HG03378 (cell line): ENCODE results near the gene MXD1.

Source experiments
- ATAC-seq: cut with Tn5 transposase; IDR thresholded peaks from one replicate; pipeline ENCODE4 v1.9.1; 2021; ENCODE audit warnings: mild to moderate bottlenecking, moderate library complexity; ENCODE audit not compliant: unreplicated experiment

MXD1 gene

GRCh38 chr2:69975853-69976462 lies 61.0 kb downstream of the MXD1 start:
- no peak for ATAC-seq

DNA sequence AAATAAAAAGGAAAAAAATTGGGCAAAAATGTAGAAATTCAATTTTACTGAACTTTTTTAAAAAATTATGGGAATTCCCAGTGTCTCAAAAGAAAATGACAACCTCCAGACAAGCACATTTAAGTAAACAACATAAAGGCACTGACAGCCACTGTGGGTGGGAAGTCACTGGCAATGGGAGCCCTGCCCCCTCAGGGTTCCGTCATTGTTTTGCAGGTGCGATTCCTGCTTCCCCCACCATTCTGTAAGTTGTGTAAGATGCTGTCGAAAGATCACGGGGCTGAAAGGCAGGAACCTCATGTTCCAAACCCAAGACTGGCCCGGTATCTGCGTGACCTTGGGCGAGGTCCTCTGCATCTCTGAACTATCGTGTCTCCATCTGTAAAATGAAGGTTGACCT lies 62.3 kb downstream of the MXD1 start:
- ATAC-seq, result no peak

DNA sequence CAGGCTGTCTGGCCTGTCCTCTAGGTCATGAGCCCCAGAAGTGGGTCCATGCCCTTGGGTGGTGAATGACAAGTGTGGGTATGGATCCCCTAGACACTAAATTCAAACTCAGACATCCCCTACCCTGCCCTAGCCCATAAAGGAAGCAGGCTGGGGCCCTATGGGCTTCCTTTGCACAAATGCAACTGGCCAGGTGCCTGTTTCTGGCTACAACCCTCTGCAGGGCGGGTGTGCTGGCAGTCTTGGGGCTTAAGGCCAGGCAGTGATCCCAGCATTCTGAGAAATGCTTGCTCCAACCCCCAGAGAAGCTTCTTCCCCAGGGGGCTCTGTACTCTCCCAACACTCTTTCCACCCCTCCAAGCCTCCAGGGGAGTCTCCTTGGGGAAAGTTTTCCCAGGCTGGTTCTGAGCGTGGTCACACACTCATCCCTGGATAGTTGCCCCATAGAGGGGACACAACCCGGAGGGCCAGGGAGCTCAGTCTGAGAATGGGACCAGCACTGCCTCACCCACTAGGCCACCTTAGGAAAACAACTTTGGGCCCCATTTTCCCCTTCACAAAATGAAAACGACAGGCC lies 63.1 kb downstream of the MXD1 start:
- ATAC-seq, result no peak

GRCh38 chr2:69979902-69980807 lies 65.2 kb downstream of the MXD1 start:
- ATAC-seq, result no peak

GRCh38 chr2:69983392-69983966 lies 68.6 kb downstream of the MXD1 start:
- no peak for ATAC-seq

GRCh38 chr2:69985216-69985615 lies 70.3 kb downstream of the MXD1 start:
- ATAC-seq, result no peak

DNA sequence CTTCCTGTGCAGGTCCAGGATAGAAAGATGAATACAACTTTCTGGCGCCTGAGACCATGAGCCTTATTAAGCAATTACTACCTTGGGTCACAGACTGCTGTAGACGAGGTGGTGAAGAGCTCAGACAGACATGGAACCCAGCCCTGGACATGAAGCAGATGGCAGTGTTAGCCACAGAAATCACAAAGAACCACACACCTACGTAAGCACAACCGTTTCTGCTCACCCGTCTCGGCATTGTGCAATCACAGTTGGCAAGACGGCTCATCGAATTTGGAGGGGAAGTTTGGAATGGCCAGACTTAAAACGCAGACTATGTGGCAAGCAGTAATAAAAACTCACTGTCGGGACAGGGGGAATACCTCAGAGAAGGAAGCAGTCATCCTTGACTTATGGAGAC lies 70.8 kb downstream of the MXD1 start:
- no peak for ATAC-seq

DNA sequence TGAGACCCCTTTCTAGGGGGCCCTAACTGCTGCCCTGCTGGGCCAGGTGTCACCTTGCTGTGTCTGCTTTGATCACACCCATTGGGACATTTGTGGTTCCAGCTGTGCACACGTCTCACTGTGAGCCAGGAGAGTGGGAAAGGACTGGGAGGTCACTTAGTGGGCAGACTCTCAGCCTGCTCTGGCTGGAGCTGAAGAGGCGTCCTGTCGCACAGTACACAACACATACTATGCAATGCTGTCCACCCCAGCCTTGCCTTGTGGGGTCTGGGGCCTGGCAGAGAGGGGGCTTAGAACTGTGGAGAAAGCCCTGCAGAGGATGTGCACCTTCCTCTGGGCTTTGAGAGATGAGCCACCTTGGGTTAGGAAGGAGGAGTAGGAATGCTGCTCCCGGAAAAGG lies 71.8 kb downstream of the MXD1 start:
- ATAC-seq, result no peak

- no peak for ATAC-seq
Observed at GRCh38 chr2:69988086-69988635, 73.3 kb downstream of the MXD1 start.

- ATAC-seq, result no peak
Observed at GRCh38 chr2:69989009-69989408, 74.1 kb downstream of the MXD1 start.

DNA sequence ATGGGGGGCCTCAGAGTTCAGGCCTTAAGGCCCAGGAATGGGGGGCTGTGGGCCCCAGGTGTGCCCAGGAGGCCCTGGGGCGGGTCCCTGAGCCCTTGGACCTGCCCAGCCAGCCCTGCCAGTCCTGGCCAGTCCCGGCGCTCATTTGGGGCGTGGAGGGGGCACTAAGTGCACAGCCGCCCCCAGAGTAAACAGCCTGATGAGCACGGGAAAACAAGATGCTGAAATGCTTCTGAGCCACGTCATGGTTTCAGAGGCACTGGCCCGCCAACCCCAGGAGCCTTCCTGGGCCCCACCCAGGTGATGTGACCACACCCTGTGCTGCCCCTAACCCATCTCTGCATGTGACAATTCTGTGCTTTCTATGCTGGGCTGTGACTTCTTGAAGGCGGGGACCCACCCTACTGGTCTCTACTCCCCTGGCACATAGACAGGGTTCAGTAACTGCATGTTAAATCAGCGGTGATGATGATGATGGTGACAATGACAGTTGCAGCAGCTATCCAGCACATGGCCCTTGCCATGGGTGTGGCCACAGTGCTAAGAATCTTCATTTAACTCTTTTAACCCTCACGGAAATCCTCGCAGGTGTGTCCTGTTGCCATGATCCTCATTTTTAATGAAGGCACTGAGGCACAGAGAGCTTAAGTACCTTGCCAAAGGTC lies 74.7 kb downstream of the MXD1 start:
- no peak for ATAC-seq
